WERI-Rb-1 (cell line): ENCODE results near the gene BEST1.

Source experiments
- DNase-seq: peaks from one replicate; pipeline ENCODE4 v3.0.0-alpha.2; 2020
- H3K27ac ChIP-seq: fragments of 250-450 bp; sonication (Bioruptor Pico); 2 replicates; pipeline ENCODE4 v1.5.1; 2020; ENCODE audit warnings: mild to moderate bottlenecking, moderate library complexity
- H3K27me3 ChIP-seq: fragments of 250-450 bp; sonication (Bioruptor Pico); 2 replicates; pipeline ENCODE4 v1.5.1; 2021; ENCODE audit warnings: mild to moderate bottlenecking, low read depth, moderate library complexity; ENCODE audit not compliant: insufficient read depth, severe bottlenecking
- H3K36me3 ChIP-seq: fragments of 250-450 bp; sonication (Bioruptor Pico); 2 replicates; pipeline ENCODE4 v1.5.1; 2020; ENCODE audit warnings: mild to moderate bottlenecking, moderate library complexity
- H3K4me3 ChIP-seq: 2 replicates; pipeline ENCODE4 v1.5.1; 2011; ENCODE audit warnings: low read depth, mild to moderate bottlenecking, control low read depth, low read length
- H3K9me3 ChIP-seq: fragments of 250-450 bp; sonication (Bioruptor Pico); 2 replicates; pipeline ENCODE4 v1.5.1; 2021; ENCODE audit warnings: mild to moderate bottlenecking, moderate library complexity; ENCODE audit not compliant: severe bottlenecking
- TF ChIP-seq, protein P1 (sequence below): IDR thresholded peaks from 2 replicates; pipeline ENCODE4 v1.5.1; 2011; ENCODE audit warnings: low read depth, mild to moderate bottlenecking, control low read depth, inconsistent platforms, low read length

Gene BEST1

DNA sequence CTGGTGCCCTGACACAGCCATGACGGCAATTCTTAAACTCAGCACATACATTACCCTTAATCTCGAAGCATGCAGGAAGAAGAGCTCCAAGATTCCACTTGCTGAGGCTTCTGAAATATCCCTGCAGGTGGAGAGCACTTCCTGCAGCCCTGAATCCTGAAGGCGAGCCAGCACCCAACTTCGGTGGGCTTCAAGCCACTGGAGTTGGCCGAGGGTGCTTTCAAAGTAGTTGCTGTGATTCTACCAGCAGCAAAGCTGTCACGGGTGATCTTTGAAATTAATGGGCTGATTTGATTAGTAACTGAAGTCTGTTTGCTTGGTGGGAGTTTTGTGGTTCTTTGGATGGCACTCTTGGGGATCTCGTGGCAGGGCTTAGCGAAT, 26.3 kb downstream of the BEST1 start:
- Histone ChIP-seq H3K27ac (no peak overlapping the region), H3K27me3 (no peaks in the 10 kb centered on the region), H3K9me3 (no peaks in the 10 kb centered on the region), H3K4me3 (no peak overlapping the region), H3K36me3 (no peaks in the 10 kb centered on the region)
- TF ChIP-seq, protein P1, sequence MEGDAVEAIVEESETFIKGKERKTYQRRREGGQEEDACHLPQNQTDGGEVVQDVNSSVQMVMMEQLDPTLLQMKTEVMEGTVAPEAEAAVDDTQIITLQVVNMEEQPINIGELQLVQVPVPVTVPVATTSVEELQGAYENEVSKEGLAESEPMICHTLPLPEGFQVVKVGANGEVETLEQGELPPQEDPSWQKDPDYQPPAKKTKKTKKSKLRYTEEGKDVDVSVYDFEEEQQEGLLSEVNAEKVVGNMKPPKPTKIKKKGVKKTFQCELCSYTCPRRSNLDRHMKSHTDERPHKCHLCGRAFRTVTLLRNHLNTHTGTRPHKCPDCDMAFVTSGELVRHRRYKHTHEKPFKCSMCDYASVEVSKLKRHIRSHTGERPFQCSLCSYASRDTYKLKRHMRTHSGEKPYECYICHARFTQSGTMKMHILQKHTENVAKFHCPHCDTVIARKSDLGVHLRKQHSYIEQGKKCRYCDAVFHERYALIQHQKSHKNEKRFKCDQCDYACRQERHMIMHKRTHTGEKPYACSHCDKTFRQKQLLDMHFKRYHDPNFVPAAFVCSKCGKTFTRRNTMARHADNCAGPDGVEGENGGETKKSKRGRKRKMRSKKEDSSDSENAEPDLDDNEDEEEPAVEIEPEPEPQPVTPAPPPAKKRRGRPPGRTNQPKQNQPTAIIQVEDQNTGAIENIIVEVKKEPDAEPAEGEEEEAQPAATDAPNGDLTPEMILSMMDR: no peak
- DNase-seq: no peak

DNA sequence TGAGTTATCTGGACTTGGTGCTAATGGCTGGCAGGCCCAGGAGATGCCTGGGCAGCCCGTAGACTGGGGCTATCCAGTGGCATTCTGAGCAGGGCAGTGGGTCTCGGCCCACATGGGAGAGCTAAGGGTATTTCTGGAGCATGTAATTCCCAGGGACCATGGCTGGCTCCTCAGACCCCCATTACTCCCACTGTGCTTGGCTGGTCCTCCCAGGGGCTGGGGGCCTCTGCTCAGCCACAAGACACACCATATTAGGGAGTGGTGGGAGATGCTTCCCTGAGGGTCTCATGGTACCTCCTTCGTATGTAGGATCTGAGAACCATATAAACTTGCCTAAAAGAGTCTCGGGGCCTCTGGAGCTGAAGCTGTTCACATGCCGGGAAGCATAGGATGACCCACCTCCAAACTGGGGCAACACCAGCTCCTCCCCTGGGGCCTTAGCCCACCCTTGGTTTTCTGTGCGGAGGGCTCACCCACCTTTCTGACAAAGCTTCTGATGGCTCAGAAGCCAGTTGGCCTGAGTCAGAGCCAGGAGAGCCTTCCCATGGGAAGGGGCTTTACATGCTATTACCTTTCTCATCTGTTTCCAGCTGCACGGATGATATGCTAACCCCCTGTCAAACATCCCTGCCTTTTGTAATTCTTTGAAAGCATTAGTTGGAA, 26.8 kb downstream of the BEST1 start:
- no peak for DNase-seq
- TF ChIP-seq, protein P1: no peak

DNA sequence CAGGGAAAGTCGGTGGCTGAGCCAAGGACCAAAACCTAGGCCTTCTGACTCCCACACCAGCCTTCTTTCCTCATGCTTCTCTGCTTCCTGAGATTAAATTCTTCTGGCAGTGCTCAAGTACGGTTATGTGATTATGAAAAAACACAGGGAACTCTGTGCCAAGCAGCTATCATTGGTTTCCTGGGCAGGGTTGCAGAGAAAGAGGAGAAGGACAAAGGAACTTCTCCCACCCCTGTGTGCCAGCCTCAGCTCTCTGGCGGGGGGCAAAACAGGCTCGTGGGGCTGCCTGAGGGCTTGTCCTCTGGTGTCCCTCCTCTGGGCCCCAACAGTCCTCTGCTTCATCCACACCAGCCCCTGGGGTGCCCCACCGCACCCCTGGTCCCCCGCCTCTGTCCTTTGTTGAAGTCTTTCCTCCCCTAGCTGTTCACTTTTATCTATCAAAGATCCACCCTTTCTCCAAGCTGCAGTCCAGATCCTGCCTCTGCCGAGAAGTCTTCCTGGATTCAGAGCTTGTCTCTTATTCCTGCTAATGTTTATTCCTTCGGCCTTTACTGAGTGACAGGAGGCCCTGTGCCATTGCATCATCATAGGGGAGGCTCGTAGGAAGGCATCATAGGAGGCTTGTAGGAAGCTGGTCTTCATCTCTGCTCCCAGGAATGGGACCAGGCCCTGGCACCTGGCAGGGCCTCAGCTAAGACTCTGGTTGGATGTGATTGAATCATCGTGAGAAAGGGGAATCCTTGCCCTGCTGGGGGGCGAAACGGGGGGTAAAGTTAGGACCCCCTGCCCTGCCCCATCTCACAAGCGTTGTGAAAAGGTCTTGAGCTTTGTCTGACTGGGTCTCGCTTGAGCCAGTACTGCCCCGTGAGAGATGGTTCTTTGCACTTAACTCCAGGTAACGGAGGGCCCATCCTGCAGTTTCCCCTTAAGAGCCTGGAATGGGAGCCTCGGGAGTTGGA, 28.8 kb downstream of the BEST1 start:
- no peak for DNase-seq
- no peaks in the 10 kb centered on the region for H3K9me3 ChIP-seq
- H3K27ac ChIP-seq: no peak overlapping the region
- H3K36me3 ChIP-seq: no peaks in the 10 kb centered on the region
- TF ChIP-seq, protein P1: no peak
- H3K4me3 ChIP-seq: no peak overlapping the region
- no peaks in the 10 kb centered on the region for H3K27me3 ChIP-seq

More for the DNA sequence above, 26.8 kb downstream of the BEST1 start:
- Histone ChIP-seq H3K27ac (no peak overlapping the region), H3K4me3 (no peak overlapping the region), H3K9me3 (no peaks in the 10 kb centered on the region), H3K36me3 (no peaks in the 10 kb centered on the region), H3K27me3 (no peaks in the 10 kb centered on the region)

DNA sequence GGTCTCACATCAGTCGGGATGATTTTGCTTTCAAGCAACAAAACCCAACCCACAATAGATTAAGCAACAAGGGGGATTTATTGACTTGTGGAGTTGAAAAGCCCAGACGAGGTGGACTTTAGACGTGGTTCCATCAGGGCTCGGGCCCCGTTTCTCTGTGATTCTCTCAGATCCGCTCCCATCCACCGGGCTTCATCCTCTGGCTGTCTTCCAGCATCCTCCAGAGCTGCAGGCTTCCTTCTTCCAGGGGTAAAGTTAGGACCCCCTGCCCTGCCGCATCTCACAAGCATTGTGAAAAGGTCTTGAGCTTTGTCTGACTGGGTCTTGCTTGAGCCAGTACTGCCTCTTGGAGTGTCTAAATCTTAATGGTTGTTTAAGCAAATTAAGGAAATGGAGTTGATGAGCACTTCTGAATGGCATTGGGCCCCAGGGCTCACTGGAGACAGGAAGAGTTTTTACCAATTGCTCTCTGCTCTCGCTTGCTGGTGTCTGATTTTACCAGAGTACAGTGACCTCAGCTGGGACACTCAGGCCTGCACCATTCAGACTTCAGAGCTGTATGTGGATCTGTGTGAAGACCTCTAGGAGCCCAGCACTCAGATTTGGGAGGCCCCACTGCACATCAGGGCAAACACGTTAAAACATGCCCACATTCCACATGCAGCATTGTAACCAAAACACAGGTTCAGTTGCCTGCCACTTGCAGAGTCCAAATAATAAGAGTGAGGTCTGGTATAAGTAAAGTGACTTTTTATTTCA, 30.8 kb downstream of the BEST1 start:
- Histone ChIP-seq H3K36me3 (no peaks in the 10 kb centered on the region), H3K27me3 (no peaks in the 10 kb centered on the region), H3K4me3 (no peak overlapping the region), H3K9me3 (no peaks in the 10 kb centered on the region), H3K27ac (no peak overlapping the region)
- TF ChIP-seq, protein P1: no peak
- DNase-seq: no peak

DNA sequence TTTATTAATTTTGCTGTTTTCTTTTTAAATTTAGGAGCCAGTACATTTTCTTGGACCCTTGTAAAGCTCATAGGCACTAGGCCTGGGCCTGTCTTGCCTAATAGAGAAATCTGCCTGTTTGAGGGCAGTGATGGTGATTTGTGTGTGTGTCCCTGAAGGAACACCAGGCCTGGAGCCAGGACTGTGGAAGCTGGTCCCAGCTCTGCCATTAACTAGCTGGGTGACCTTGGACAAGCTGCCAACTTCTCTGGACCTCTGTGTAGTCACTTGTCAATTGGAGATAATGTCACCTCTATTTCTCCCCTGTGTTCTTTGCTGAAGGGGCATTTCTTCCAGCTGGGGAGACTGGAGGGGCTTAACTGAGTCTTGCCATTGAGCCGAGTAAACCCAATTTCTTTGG, 33.3 kb downstream of the BEST1 start:
- H3K27me3 ChIP-seq: no peaks in the 10 kb centered on the region
- no peak overlapping the region for H3K27ac ChIP-seq
- no peaks in the 10 kb centered on the region for H3K36me3 ChIP-seq
- TF ChIP-seq, protein P1: no peak
- peaks cover 9% of the 10 kb centered on the region for H3K9me3 ChIP-seq
- no peak for DNase-seq
- H3K4me3 ChIP-seq: no peak overlapping the region
